LNCaP clone FGC (cell line): ENCODE results near the gene WASF3.

Experiments used
- DNase-seq: peaks from one replicate; pipeline ENCODE4 v3.0.0-alpha.2; 2011; ENCODE audit warnings: low read depth
- H3K4me3 ChIP-seq: 2 replicates; pipeline ENCODE4 v1.5.1; 2011; ENCODE audit warnings: mild to moderate bottlenecking, low read depth, low read length, control low read depth
- TF ChIP-seq, protein P1 (sequence below): IDR thresholded peaks from 2 replicates; pipeline ENCODE4 v1.5.1; 2012; ENCODE audit warnings: mild to moderate bottlenecking; ENCODE audit not compliant: control insufficient read depth, insufficient read depth; ENCODE audit errors: extremely low read depth

The WASF3 gene

DNA sequence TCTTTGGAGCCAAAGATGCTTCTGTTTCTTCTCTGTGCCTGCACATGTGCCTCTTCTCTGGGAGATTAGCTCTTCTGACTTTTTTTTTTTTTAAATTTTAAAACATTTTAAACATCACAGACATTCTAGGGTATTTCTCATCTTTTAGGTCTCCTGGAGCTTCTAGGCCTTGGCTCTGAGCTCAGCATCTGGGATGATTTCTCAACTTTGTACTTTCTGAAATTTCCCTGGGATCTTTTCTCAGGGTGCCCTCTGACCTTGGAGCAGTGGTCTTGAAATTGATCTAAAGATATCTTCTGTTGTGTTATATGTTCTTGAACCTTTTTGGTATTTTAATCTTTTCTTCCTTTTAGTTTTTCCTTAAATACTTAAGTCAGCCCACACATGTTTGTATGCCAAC lies 6.2 kb downstream of the WASF3 start:
- no peak for DNase-seq
- TF ChIP-seq, protein P1, sequence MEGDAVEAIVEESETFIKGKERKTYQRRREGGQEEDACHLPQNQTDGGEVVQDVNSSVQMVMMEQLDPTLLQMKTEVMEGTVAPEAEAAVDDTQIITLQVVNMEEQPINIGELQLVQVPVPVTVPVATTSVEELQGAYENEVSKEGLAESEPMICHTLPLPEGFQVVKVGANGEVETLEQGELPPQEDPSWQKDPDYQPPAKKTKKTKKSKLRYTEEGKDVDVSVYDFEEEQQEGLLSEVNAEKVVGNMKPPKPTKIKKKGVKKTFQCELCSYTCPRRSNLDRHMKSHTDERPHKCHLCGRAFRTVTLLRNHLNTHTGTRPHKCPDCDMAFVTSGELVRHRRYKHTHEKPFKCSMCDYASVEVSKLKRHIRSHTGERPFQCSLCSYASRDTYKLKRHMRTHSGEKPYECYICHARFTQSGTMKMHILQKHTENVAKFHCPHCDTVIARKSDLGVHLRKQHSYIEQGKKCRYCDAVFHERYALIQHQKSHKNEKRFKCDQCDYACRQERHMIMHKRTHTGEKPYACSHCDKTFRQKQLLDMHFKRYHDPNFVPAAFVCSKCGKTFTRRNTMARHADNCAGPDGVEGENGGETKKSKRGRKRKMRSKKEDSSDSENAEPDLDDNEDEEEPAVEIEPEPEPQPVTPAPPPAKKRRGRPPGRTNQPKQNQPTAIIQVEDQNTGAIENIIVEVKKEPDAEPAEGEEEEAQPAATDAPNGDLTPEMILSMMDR, result no peak
- no peak overlapping the region for H3K4me3 ChIP-seq

- DNase-seq, result no peak
- no peak overlapping the region for H3K4me3 ChIP-seq
- TF ChIP-seq, protein P1, result no peak
These were observed 10.8 kb downstream of the WASF3 start for GRCh38 chr13:26568132-26568815.

DNA sequence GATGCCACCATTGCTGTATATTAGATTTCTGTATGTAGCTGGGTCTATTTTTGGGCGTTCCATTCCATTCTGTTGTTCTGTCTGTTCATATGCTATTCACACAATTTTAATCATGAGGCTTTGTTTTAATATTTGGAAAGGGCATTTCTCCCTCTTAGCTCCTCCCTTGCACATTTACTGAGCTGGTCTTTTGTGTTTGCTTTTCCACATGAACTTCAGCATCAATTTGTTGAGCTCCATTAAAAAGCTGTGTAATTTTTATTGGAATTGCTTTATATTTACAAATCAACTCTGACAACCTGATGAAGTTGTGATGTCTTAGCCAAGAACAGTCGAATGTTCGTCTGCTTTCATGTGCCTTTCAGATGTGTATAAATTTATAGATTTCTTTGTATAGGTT lies 14.0 kb downstream of the WASF3 start:
- H3K4me3 ChIP-seq, result no peak overlapping the region
- TF ChIP-seq, protein P1, result no peak
- DNase-seq, result peak; percentile 42

GRCh38 chr13:26575244-26575643 lies 17.8 kb downstream of the WASF3 start:
- TF ChIP-seq, protein P1, result no peak
- no peak for DNase-seq
- no peak overlapping the region for H3K4me3 ChIP-seq

GRCh38 chr13:26579580-26579979 lies 22.1 kb downstream of the WASF3 start:
- DNase-seq, result no peak
- no peak overlapping the region for H3K4me3 ChIP-seq
- TF ChIP-seq, protein P1, result no peak

GRCh38 chr13:26583662-26584061 lies 26.2 kb downstream of the WASF3 start:
- no peak for DNase-seq
- H3K4me3 ChIP-seq, result no peak overlapping the region
- TF ChIP-seq, protein P1, result no peak

GRCh38 chr13:26584713-26585112 lies 27.2 kb downstream of the WASF3 start:
- DNase-seq, result no peak
- TF ChIP-seq, protein P1, result no peak
- H3K4me3 ChIP-seq, result no peak overlapping the region
